ENCODE results near the gene SLCO2B1.

SLCO2B1 gene

GRCh38 chr11:75229466-75229865 lies 78.6 kb downstream of the SLCO2B1 start:
- DNase-seq, result no peak

- no peak for DNase-seq
These were observed 79.7 kb downstream of the SLCO2B1 start for GRCh38 chr11:75230621-75231020.

- no peak for DNase-seq
These were observed 82.9 kb downstream of the SLCO2B1 start for GRCh38 chr11:75233754-75234172.

- DNase-seq, result no peak
These were observed 85.2 kb downstream of the SLCO2B1 start for GRCh38 chr11:75236062-75236461.

GRCh38 chr11:75237050-75237449 lies 86.1 kb downstream of the SLCO2B1 start:
- DNase-seq, result no peak

GRCh38 chr11:75238595-75239440 lies 87.9 kb downstream of the SLCO2B1 start:
- DNase-seq, result no peak

- DNase-seq, result no peak
These were observed 88.8 kb downstream of the SLCO2B1 start for GRCh38 chr11:75239531-75240290.

- DNase-seq, result no peak
These were observed 89.6 kb downstream of the SLCO2B1 start, which contains the start of gene TPBGL for GRCh38 chr11:75240311-75241035. Gene TPBGL, plus strand, starts transcription at chr11:75240774. Its CDS starts 276 bp downstream, at chr11:75241050.

- peak; percentile 54 to 61 for DNase-seq
These were observed 90.4 kb downstream of the SLCO2B1 start for GRCh38 chr11:75241036-75241905.

- no peak for DNase-seq
These were observed 91.2 kb downstream of the SLCO2B1 start for GRCh38 chr11:75241906-75242644.

GRCh38 chr11:75242722-75243600 lies 92.1 kb downstream of the SLCO2B1 start:
- DNase-seq, result no peak

GRCh38 chr11:75244052-75244814 lies 93.3 kb downstream of the SLCO2B1 start:
- no peak for DNase-seq

- DNase-seq, result no peak
These were observed 94.6 kb downstream of the SLCO2B1 start for GRCh38 chr11:75245356-75246005.

- DNase-seq, result no peak
These were observed 95.2 kb downstream of the SLCO2B1 start for GRCh38 chr11:75246006-75246670.

GRCh38 chr11:75246671-75247350 lies 95.9 kb downstream of the SLCO2B1 start:
- no peak for DNase-seq

GRCh38 chr11:75248924-75249256 lies 98.0 kb downstream of the SLCO2B1 start:
- DNase-seq, result no peak

GRCh38 chr11:75249704-75250103 lies 98.8 kb downstream of the SLCO2B1 start:
- no peak for DNase-seq

GRCh38 chr11:75254326-75254725 lies 103.4 kb downstream of the SLCO2B1 start:
- no peak for DNase-seq

All from NCI-H187 (cell line).